DND-41 (cell line): ENCODE data around the gene CHMP4A.

Source experiments
- ATAC-seq: fragments of 200-7000 bp; cut with Tn5 transposase; 3 replicates; pipeline ENCODE4 v1.9.1; 2021; ENCODE audit warnings: low read depth; ENCODE audit not compliant: insufficient read depth
- DNase-seq: peaks from one replicate; pipeline ENCODE4 v3.0.0-alpha.2; 2020
- H2AFZ ChIP-seq: 2 replicates; pipeline ENCODE4 v1.6.0; 2012; ENCODE audit warnings: low read depth, low read length
- H3K27ac ChIP-seq: 2 replicates; pipeline ENCODE4 v1.5.1; 2012; ENCODE audit warnings: low read length, inconsistent platforms
- H3K27me3 ChIP-seq: fragments of 200-600 bp; sonication (generic); 2 replicates; pipeline ENCODE4 v1.6.0; 2012; ENCODE audit warnings: low read length, mild to moderate bottlenecking, inconsistent platforms; ENCODE audit not compliant: insufficient read depth, poor library complexity
- H3K36me3 ChIP-seq: 2 replicates; pipeline ENCODE4 v1.5.1; 2012; ENCODE audit warnings: low read length, inconsistent platforms; ENCODE audit not compliant: insufficient read depth
- H3K4me1 ChIP-seq: 2 replicates; pipeline ENCODE4 v1.5.1; 2012; ENCODE audit warnings: mild to moderate bottlenecking, low read length; ENCODE audit not compliant: insufficient read depth
- H3K4me2 ChIP-seq: 2 replicates; pipeline ENCODE4 v1.6.0; 2012; ENCODE audit warnings: mild to moderate bottlenecking, moderate library complexity, low read length, inconsistent platforms; ENCODE audit not compliant: insufficient read depth
- H3K4me3 ChIP-seq, 2 experiments: fragments of 200-600 bp in 1 of 2; shearing (Covaris generic) in 1 of 2; 2 replicates each; pipeline ENCODE4 v1.5.1; 2012 to 2016; ENCODE audit warnings: inconsistent platforms in 2 of 2, low read length in 2 of 2, mild to moderate bottlenecking in 2 of 2, low read depth in 1 of 2, moderate library complexity in 1 of 2
- H3K79me2 ChIP-seq: 2 replicates; pipeline ENCODE4 v1.6.0; 2012; ENCODE audit warnings: low read length, inconsistent platforms; ENCODE audit not compliant: insufficient read depth
- H3K9ac ChIP-seq: 2 replicates; pipeline ENCODE4 v1.6.0; 2012; ENCODE audit warnings: low read depth, mild to moderate bottlenecking, inconsistent platforms, low read length, moderate library complexity
- H3K9me3 ChIP-seq: 2 replicates; pipeline ENCODE4 v1.5.1; 2012; ENCODE audit warnings: low read length, moderate library complexity, mild to moderate bottlenecking, inconsistent platforms; ENCODE audit not compliant: insufficient read depth, severe bottlenecking
- H4K20me1 ChIP-seq: 2 replicates; pipeline ENCODE4 v1.6.0; 2012; ENCODE audit warnings: low read length; ENCODE audit not compliant: insufficient read depth
- EZH2 ChIP-seq: IDR thresholded peaks from 3 replicates; pipeline ENCODE4 v1.6.1; 2012; ENCODE audit warnings: borderline replicate concordance, low read depth, mild to moderate bottlenecking, moderate library complexity, low read length, inconsistent platforms; ENCODE audit not compliant: severe bottlenecking
- TF ChIP-seq, protein P1 (sequence below): IDR thresholded peaks from 2 replicates; pipeline ENCODE4 v1.5.1; 2012; ENCODE audit warnings: borderline replicate concordance, low read length, moderate library complexity, mild to moderate bottlenecking; ENCODE audit not compliant: poor library complexity, severe bottlenecking; ENCODE audit errors: extremely low read depth

Gene CHMP4A

GRCh38 chr14:24234095-24235005 lies 21.1 kb upstream of the CHMP4A start:
- peaks cover 52% of the 10 kb centered on the region for H3K4me1 ChIP-seq
- DNase-seq (no peak), ATAC-seq (no peak)
- H3K27ac ChIP-seq = no peak overlapping the region
- H3K9ac ChIP-seq = no peak overlapping the region
- H2AFZ ChIP-seq = no peak overlapping the region
- no peaks in the 10 kb centered on the region for H3K27me3 ChIP-seq
- peak overlapping the region; percentile 99; the same call in 1 of the 2 replicates for H3K4me2 ChIP-seq
- no peak for TF ChIP-seq EZH2
- TF ChIP-seq, protein P1, sequence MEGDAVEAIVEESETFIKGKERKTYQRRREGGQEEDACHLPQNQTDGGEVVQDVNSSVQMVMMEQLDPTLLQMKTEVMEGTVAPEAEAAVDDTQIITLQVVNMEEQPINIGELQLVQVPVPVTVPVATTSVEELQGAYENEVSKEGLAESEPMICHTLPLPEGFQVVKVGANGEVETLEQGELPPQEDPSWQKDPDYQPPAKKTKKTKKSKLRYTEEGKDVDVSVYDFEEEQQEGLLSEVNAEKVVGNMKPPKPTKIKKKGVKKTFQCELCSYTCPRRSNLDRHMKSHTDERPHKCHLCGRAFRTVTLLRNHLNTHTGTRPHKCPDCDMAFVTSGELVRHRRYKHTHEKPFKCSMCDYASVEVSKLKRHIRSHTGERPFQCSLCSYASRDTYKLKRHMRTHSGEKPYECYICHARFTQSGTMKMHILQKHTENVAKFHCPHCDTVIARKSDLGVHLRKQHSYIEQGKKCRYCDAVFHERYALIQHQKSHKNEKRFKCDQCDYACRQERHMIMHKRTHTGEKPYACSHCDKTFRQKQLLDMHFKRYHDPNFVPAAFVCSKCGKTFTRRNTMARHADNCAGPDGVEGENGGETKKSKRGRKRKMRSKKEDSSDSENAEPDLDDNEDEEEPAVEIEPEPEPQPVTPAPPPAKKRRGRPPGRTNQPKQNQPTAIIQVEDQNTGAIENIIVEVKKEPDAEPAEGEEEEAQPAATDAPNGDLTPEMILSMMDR = no peak
- peaks cover 60% of the 10 kb centered on the region for H3K36me3 ChIP-seq
- H4K20me1 ChIP-seq = peaks cover 4% of the 10 kb centered on the region
- H3K4me3 ChIP-seq = peak overlapping the region in 1 of 2 experiments; percentile 75; a peak in 1 of 4 replicates
- H3K9me3 ChIP-seq = no peaks in the 10 kb centered on the region
- peaks cover 59% of the 10 kb centered on the region for H3K79me2 ChIP-seq

DNA sequence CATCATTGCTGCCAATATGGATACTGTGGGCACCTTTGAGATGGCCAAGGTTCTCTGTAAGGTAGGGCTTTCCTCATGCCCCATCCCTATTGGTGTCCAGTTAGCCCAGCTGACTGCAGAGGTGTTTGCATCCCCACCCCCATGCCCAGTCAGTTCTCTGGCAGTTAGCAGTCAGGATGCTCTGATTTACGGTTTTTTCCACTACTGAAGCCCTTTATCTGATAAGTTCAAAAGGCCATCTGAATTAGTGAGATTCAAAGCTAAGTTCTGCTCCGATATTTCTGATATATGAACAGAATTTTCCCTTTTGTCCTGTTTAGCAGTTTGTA lies 20.2 kb upstream of the CHMP4A start:
- H3K4me2 ChIP-seq = peak overlapping the region; percentile 99
- no peak overlapping the region for H2AFZ ChIP-seq
- H4K20me1 ChIP-seq = peaks cover 4% of the 10 kb centered on the region
- peaks cover 64% of the 10 kb centered on the region for H3K79me2 ChIP-seq
- no peaks in the 10 kb centered on the region for H3K9me3 ChIP-seq
- peak overlapping the region; percentile 89 for H3K27ac ChIP-seq
- H3K9ac ChIP-seq = peak overlapping the region; percentile 67
- DNase-seq = no peak
- ATAC-seq = no peak
- H3K27me3 ChIP-seq = no peaks in the 10 kb centered on the region
- no peak for TF ChIP-seq EZH2
- TF ChIP-seq, protein P1 = no peak
- peak overlapping the region; percentile 52 to 75 for H3K4me3 ChIP-seq
- H3K36me3 ChIP-seq = peaks cover 52% of the 10 kb centered on the region
- peaks cover 44% of the 10 kb centered on the region for H3K4me1 ChIP-seq

- Histone ChIP-seq H3K27ac (peak within 1 kb of the TSS; percentile 89), H3K9me3 (no peaks in the 10 kb centered on the region), H3K9ac (peak within 1 kb of the TSS; percentile 67), H4K20me1 (peaks cover 4% of the 10 kb centered on the region; the same call in 1 of the 2 replicates), H3K79me2 (peaks cover 69% of the 10 kb centered on the region), H3K4me3 (peak within 1 kb of the TSS; percentile 52 to 75), H3K4me1 (peaks cover 42% of the 10 kb centered on the region), H3K36me3 (peaks cover 52% of the 10 kb centered on the region), H3K4me2 (peak within 1 kb of the TSS; percentile 99), H2AFZ (peak within 1 kb of the TSS; percentile 80), H3K27me3 (no peaks in the 10 kb centered on the region)
- ATAC-seq (peak; percentile 58), DNase-seq (no peak)
- TF ChIP-seq EZH2 = no peak
- TF ChIP-seq, protein P1 = no peak
Observed at GRCh38 chr14:24232645-24233537, 19.6 kb upstream of the CHMP4A start, which contains the start of gene GMPR2. Gene GMPR2 (plus strand): TSS chr14:24232929. CDS start chr14:24233254, 325 bp downstream.
